MM.1S (cell line): ENCODE results near the gene SCP2.
"Not testable (repeated sequence)": the region's sequence is repeated elsewhere in the genome, so short reads cannot be mapped to it uniquely, and the experiment has no call there.

ENCODE experiments used
- DNase-seq: peaks from one replicate; pipeline ENCODE4 v3.0.0-alpha.2; 2015
- H2AFZ ChIP-seq: fragments of 300-600 bp; sonication (generic); 2 replicates; pipeline ENCODE4 v1.6.0; 2016; ENCODE audit warnings: antibody characterized with exemption, low read length
- H3F3A ChIP-seq: fragments of 300-600 bp; sonication (generic); 2 replicates; pipeline ENCODE4 v1.6.1; 2016; ENCODE audit warnings: mild to moderate bottlenecking, antibody characterized with exemption, low read length, moderate library complexity, mixed read lengths; ENCODE audit not compliant: insufficient read depth
- H3K27ac ChIP-seq: fragments of 300-600 bp; sonication (generic); 2 replicates; pipeline ENCODE4 v1.5.1; 2016; ENCODE audit warnings: mild to moderate bottlenecking, low read length
- H3K27me3 ChIP-seq: fragments of 300-600 bp; sonication (generic); replicated peaks from 2 replicates; pipeline ENCODE4 v1.6.0; 2016; ENCODE audit warnings: low read length; ENCODE audit not compliant: insufficient read depth
- H3K36me3 ChIP-seq: fragments of 300-600 bp; sonication (generic); replicated peaks from 2 replicates; pipeline ENCODE4 v1.6.1; 2016; ENCODE audit warnings: mild to moderate bottlenecking, low read length, mixed read lengths; ENCODE audit not compliant: insufficient read depth
- H3K4me1 ChIP-seq: fragments of 300-600 bp; sonication (generic); 2 replicates; pipeline ENCODE4 v1.6.1; 2016; ENCODE audit warnings: low read length, mixed read lengths
- H3K4me2 ChIP-seq: fragments of 300-600 bp; sonication (generic); 2 replicates; pipeline ENCODE4 v1.6.0; 2016; ENCODE audit warnings: low read depth, low read length
- H3K4me3 ChIP-seq: fragments of 300-600 bp; sonication (generic); 2 replicates; pipeline ENCODE4 v1.5.1; 2016; ENCODE audit warnings: low read length, mixed read lengths
- H3K79me2 ChIP-seq: fragments of 300-600 bp; sonication (generic); 2 replicates; pipeline ENCODE4 v1.6.1; 2016; ENCODE audit warnings: mixed run types, low read length, mixed read lengths
- H3K9ac ChIP-seq: fragments of 300-600 bp; sonication (generic); 2 replicates; pipeline ENCODE4 v1.6.1; 2016; ENCODE audit warnings: low read length, mixed read lengths
- H3K9me2 ChIP-seq: fragments of 300-600 bp; sonication (generic); replicated peaks from 2 replicates; pipeline ENCODE4 v1.6.1; 2016; ENCODE audit warnings: mild to moderate bottlenecking, low read length, mixed read lengths; ENCODE audit not compliant: insufficient read depth
- H3K9me3 ChIP-seq: fragments of 300-600 bp; sonication (generic); replicated peaks from 2 replicates; pipeline ENCODE4 v1.6.1; 2016; ENCODE audit warnings: mild to moderate bottlenecking, low read length, mixed read lengths; ENCODE audit not compliant: insufficient read depth
- H4K20me1 ChIP-seq: fragments of 300-600 bp; sonication (generic); 2 replicates; pipeline ENCODE4 v1.6.1; 2016; ENCODE audit warnings: mild to moderate bottlenecking, low read length, moderate library complexity, mixed read lengths; ENCODE audit not compliant: insufficient read depth
- CTCF ChIP-seq: fragments of 300-600 bp; sonication (generic); IDR thresholded peaks from 2 replicates; pipeline ENCODE4 v1.5.1; 2016; ENCODE audit warnings: antibody characterized with exemption, low read length, mixed read lengths
- EZH2 ChIP-seq: fragments of 300-600 bp; sonication (generic); optimal IDR thresholded peaks from 2 replicates; pipeline ENCODE3; 2017; ENCODE audit warnings: low read depth, mild to moderate bottlenecking, antibody characterized with exemption, low read length, mixed read lengths
- EZH2phosphoT487 ChIP-seq: fragments of 300-600 bp; sonication (generic); IDR thresholded peaks from 2 replicates; pipeline ENCODE4 v1.6.1; 2018; ENCODE audit warnings: antibody characterized with exemption, low read length

Gene SCP2

GRCh38 chr1:52994656-52995055 lies 67.6 kb downstream of the SCP2 start:
- Histone ChIP-seq H3K9ac (no peak overlapping the region), H3K36me3 (no peaks in the 10 kb centered on the region), H3K27me3 (no peaks in the 10 kb centered on the region), H2AFZ (no peak overlapping the region), H3K4me2 (no peak overlapping the region), H3F3A (no peaks in the 10 kb centered on the region), H3K4me3 (no peak overlapping the region), H3K9me3 (no peaks in the 10 kb centered on the region), H3K4me1 (no peaks in the 10 kb centered on the region), H3K9me2 (no peaks in the 10 kb centered on the region), H4K20me1 (no peaks in the 10 kb centered on the region), H3K27ac (no peak overlapping the region), H3K79me2 (no peaks in the 10 kb centered on the region)
- DNase-seq: no peak
- TF ChIP-seq EZH2phosphoT487 (no peak), EZH2 (no peak), CTCF (no peak)

- Histone ChIP-seq H3K4me2 (no peak overlapping the region), H4K20me1 (no peaks in the 10 kb centered on the region), H3K4me1 (no peaks in the 10 kb centered on the region), H3F3A (no peaks in the 10 kb centered on the region), H3K9me2 (no peaks in the 10 kb centered on the region), H3K27ac (no peak overlapping the region), H3K4me3 (no peak overlapping the region), H3K9me3 (no peaks in the 10 kb centered on the region), H3K9ac (no peak overlapping the region), H2AFZ (no peak overlapping the region), H3K36me3 (no peaks in the 10 kb centered on the region), H3K27me3 (no peaks in the 10 kb centered on the region), H3K79me2 (no peaks in the 10 kb centered on the region)
- TF ChIP-seq EZH2: no peak
- no peak for TF ChIP-seq EZH2phosphoT487
- no peak for TF ChIP-seq CTCF
- DNase-seq: no peak
These were observed 69.6 kb downstream of the SCP2 start for GRCh38 chr1:52996653-52997052.

- Histone ChIP-seq H3K4me3 (no peak overlapping the region), H3K27ac (no peak overlapping the region), H3K27me3 (no peaks in the 10 kb centered on the region), H3K9me3 (no peaks in the 10 kb centered on the region), H3F3A (no peaks in the 10 kb centered on the region), H3K9ac (no peak overlapping the region), H3K79me2 (no peaks in the 10 kb centered on the region), H3K9me2 (no peaks in the 10 kb centered on the region), H4K20me1 (no peaks in the 10 kb centered on the region), H3K4me2 (no peak overlapping the region), H3K36me3 (no peaks in the 10 kb centered on the region), H2AFZ (no peak overlapping the region), H3K4me1 (no peaks in the 10 kb centered on the region)
- TF ChIP-seq CTCF: no peak
- no peak for DNase-seq
These were observed 74.1 kb downstream of the SCP2 start for GRCh38 chr1:53001128-53001527.

- H3K27me3 ChIP-seq, H3K36me3 ChIP-seq, DNase-seq, H3F3A ChIP-seq, H3K27ac ChIP-seq, H2AFZ ChIP-seq, H3K4me3 ChIP-seq, H3K9ac ChIP-seq, H3K79me2 ChIP-seq, H3K4me1 ChIP-seq, H4K20me1 ChIP-seq, H3K9me2 ChIP-seq, H3K9me3 ChIP-seq, H3K4me2 ChIP-seq: not testable (repeated sequence)
These were observed 79.5 kb downstream of the SCP2 start for GRCh38 chr1:53006612-53007011.

GRCh38 chr1:53010247-53010646 lies 83.2 kb downstream of the SCP2 start:
- not testable (repeated sequence) for H3K27ac ChIP-seq, H3K36me3 ChIP-seq, H3K79me2 ChIP-seq, H3F3A ChIP-seq, H3K9me3 ChIP-seq, H3K27me3 ChIP-seq, H3K9ac ChIP-seq, H3K9me2 ChIP-seq, H3K4me1 ChIP-seq, DNase-seq, H3K4me3 ChIP-seq, H3K4me2 ChIP-seq, H4K20me1 ChIP-seq, H2AFZ ChIP-seq
